Epithelial cell of esophagus (primary cell): ENCODE data around the gene FAM193A.

Experiments
- DNase-seq: peaks from one replicate; pipeline ENCODE4 v3.0.0; 2010; ENCODE audit warnings: low read depth
- H3K4me3 ChIP-seq: 2 replicates; pipeline ENCODE4 v1.5.1; 2011; ENCODE audit warnings: mild to moderate bottlenecking, low read length, control low read depth
- CTCF ChIP-seq: IDR thresholded peaks from 2 replicates; pipeline ENCODE4 v1.5.1; 2011; ENCODE audit warnings: low read depth, mild to moderate bottlenecking, low read length, control low read depth, inconsistent platforms; ENCODE audit not compliant: insufficient read depth; ENCODE audit errors: missing control alignments

The FAM193A gene

GRCh38 chr4:2596611-2597010 lies 60.2 kb downstream of the FAM193A start:
- no peak overlapping the region for H3K4me3 ChIP-seq
- TF ChIP-seq CTCF = no peak
- DNase-seq = no peak

- no peak for DNase-seq
- TF ChIP-seq CTCF = no peak
These were observed 62.3 kb downstream of the FAM193A start for GRCh38 chr4:2598511-2599303.

GRCh38 chr4:2599304-2599654 lies 62.8 kb downstream of the FAM193A start:
- DNase-seq = no peak
- H3K4me3 ChIP-seq = no peak overlapping the region
- no peak for TF ChIP-seq CTCF

More at GRCh38 chr4:2598511-2599303, 62.3 kb downstream of the FAM193A start:
- H3K4me3 ChIP-seq = no peak overlapping the region

GRCh38 chr4:2600878-2601277 lies 64.4 kb downstream of the FAM193A start:
- no peak for TF ChIP-seq CTCF
- no peak for DNase-seq
- H3K4me3 ChIP-seq = no peak overlapping the region

GRCh38 chr4:2604614-2605013 lies 68.2 kb downstream of the FAM193A start:
- no peak for DNase-seq
- TF ChIP-seq CTCF = no peak
- no peak overlapping the region for H3K4me3 ChIP-seq

- H3K4me3 ChIP-seq = no peak overlapping the region
- no peak for TF ChIP-seq CTCF
- no peak for DNase-seq
These were observed 70.6 kb downstream of the FAM193A start for GRCh38 chr4:2606960-2607506.

GRCh38 chr4:2607822-2608221 lies 71.4 kb downstream of the FAM193A start:
- no peak for DNase-seq
- no peak overlapping the region for H3K4me3 ChIP-seq
- no peak for TF ChIP-seq CTCF
